Hepatocyte (in vitro differentiated cells): ENCODE results near the gene MAB21L1. TPM values are rescaled to one million over a fixed set of nuclear protein-coding genes. Genes with fewer than 3 reads are reported as not detected.

Source experiments
- DNase-seq: peaks from one replicate; pipeline ENCODE4 v3.0.0-alpha.2; 2016; ENCODE audit warnings: low spot score
- H2AFZ ChIP-seq: fragments of 200-600 bp; sonication (generic); 2 replicates; pipeline ENCODE4 v1.6.0; 2016; ENCODE audit warnings: antibody characterized with exemption, mild to moderate bottlenecking
- H3K27ac ChIP-seq: fragments of 200-600 bp; sonication (generic); 2 replicates; pipeline ENCODE4 v1.5.1; 2016; ENCODE audit warnings: mild to moderate bottlenecking
- H3K27me3 ChIP-seq: fragments of 200-600 bp; sonication (generic); 2 replicates; pipeline ENCODE4 v1.6.1; 2016
- H3K36me3 ChIP-seq: fragments of 200-600 bp; sonication (generic); replicated peaks from 2 replicates; pipeline ENCODE4 v1.5.1; 2016; ENCODE audit warnings: low read depth; ENCODE audit not compliant: insufficient read depth
- H3K4me1 ChIP-seq: fragments of 200-600 bp; sonication (generic); 2 replicates; pipeline ENCODE4 v1.5.1; 2016; ENCODE audit warnings: mild to moderate bottlenecking, moderate library complexity; ENCODE audit not compliant: insufficient read depth
- H3K4me2 ChIP-seq: fragments of 200-600 bp; sonication (generic); 2 replicates; pipeline ENCODE4 v1.6.0; 2016
- H3K4me3 ChIP-seq: fragments of 200-600 bp; sonication (generic); 2 replicates; pipeline ENCODE4 v1.5.1; 2016; ENCODE audit warnings: mild to moderate bottlenecking
- H3K79me2 ChIP-seq: fragments of 200-600 bp; sonication (generic); 2 replicates; pipeline ENCODE4 v1.6.0; 2017; ENCODE audit warnings: mild to moderate bottlenecking
- H3K9me2 ChIP-seq: fragments of 200-600 bp; sonication (generic); replicated peaks from 2 replicates; pipeline ENCODE4 v1.6.0; 2017; ENCODE audit warnings: mild to moderate bottlenecking; ENCODE audit not compliant: insufficient read depth
- H3K9me3 ChIP-seq: fragments of 200-600 bp; sonication (generic); 2 replicates; pipeline ENCODE4 v1.5.1; 2016; ENCODE audit warnings: low read depth, mild to moderate bottlenecking
- H4K20me1 ChIP-seq: fragments of 200-600 bp; sonication (generic); 2 replicates; pipeline ENCODE4 v1.6.0; 2016; ENCODE audit warnings: mild to moderate bottlenecking; ENCODE audit not compliant: insufficient read depth, poor library complexity, severe bottlenecking
- CTCF ChIP-seq: fragments of 200-600 bp; sonication (generic); IDR thresholded peaks from 2 replicates; pipeline ENCODE4 v1.5.1; 2016; ENCODE audit warnings: antibody characterized with exemption, mild to moderate bottlenecking; ENCODE audit not compliant: poor library complexity
- EZH2 ChIP-seq: fragments of 200-600 bp; sonication (generic); IDR thresholded peaks from 2 replicates; pipeline ENCODE4 v1.6.1; 2016; ENCODE audit warnings: antibody characterized with exemption, mild to moderate bottlenecking, borderline replicate concordance
- EZH2phosphoT487 ChIP-seq: fragments of 200-600 bp; sonication (generic); IDR thresholded peaks from one replicate; pipeline ENCODE4 v1.6.1; 2018; ENCODE audit warnings: antibody characterized with exemption, mild to moderate bottlenecking, low read depth, moderate library complexity; ENCODE audit not compliant: unreplicated experiment, severe bottlenecking
- WGBS: methylation state at CpG from one replicate; pipeline ENCODE4 v1.1.6; 2016; ENCODE audit warnings: low lambda C conversion rate; ENCODE audit errors: missing lambda C conversion rate; 5-methylcytosine and 5-hydroxymethylcytosine counted together
- polyA plus RNA-seq: library from polyadenylated mRNA; unstranded; fragments of >200 nt; fragmentation: Nextera tagmentation; extraction: Ambion mirVana; gene quantifications from 2 replicates; pipeline ENCODE4 v1.2.1, GENCODE V29; 2016
- total RNA-seq: library from RNA; depleted of rRNA; stranded (reverse); fragments of >200 nt; gene quantifications from 2 replicates; pipeline ENCODE4 v1.2.3, GENCODE V29; 2014

MAB21L1 gene
- total and polyA plus RNA-seq, 2 experiments from 2014 or later = 10.6 to 16.9 TPM

GRCh38 chr13:35465371-35465770 lies 11.1 kb downstream of the MAB21L1 start:
- DNase-seq = no peak
- 82% methylated on average over 3 of the region's 3 CpGs for WGBS

GRCh38 chr13:35460061-35460460 lies 16.4 kb downstream of the MAB21L1 start:
- H3K4me3 ChIP-seq = no peak overlapping the region
- H3K4me1 ChIP-seq = no peaks in the 10 kb centered on the region
- H3K9me2 ChIP-seq = no peaks in the 10 kb centered on the region
- H4K20me1 ChIP-seq = no peaks in the 10 kb centered on the region
- TF ChIP-seq CTCF (no peak), EZH2phosphoT487 (no peak), EZH2 (no peak)
- H3K27me3 ChIP-seq = no peaks in the 10 kb centered on the region
- H3K4me2 ChIP-seq = no peak overlapping the region
- no peaks in the 10 kb centered on the region for H3K79me2 ChIP-seq
- no peak for DNase-seq
- H3K9me3 ChIP-seq = no peaks in the 10 kb centered on the region
- no peak overlapping the region for H3K27ac ChIP-seq
- H3K36me3 ChIP-seq = no peaks in the 10 kb centered on the region
- no peak overlapping the region for H2AFZ ChIP-seq
- 44% methylated on average over 2 of the region's 2 CpGs for WGBS

More at GRCh38 chr13:35465371-35465770, 11.1 kb downstream of the MAB21L1 start:
- Histone ChIP-seq H3K36me3 (no peaks in the 10 kb centered on the region), H3K27ac (no peak overlapping the region), H2AFZ (no peak overlapping the region), H3K4me1 (no peaks in the 10 kb centered on the region), H3K27me3 (peaks cover 19% of the 10 kb centered on the region), H4K20me1 (no peaks in the 10 kb centered on the region), H3K9me3 (no peaks in the 10 kb centered on the region), H3K4me3 (no peak overlapping the region), H3K79me2 (peaks cover 2% of the 10 kb centered on the region), H3K9me2 (no peaks in the 10 kb centered on the region), H3K4me2 (no peak overlapping the region)
- TF ChIP-seq EZH2 = no peak
- no peak for TF ChIP-seq CTCF
- no peak for TF ChIP-seq EZH2phosphoT487

- Histone ChIP-seq H3K4me3 (no peak overlapping the region), H3K4me1 (no peaks in the 10 kb centered on the region), H3K79me2 (no peaks in the 10 kb centered on the region), H3K9me3 (no peaks in the 10 kb centered on the region), H3K27me3 (no peaks in the 10 kb centered on the region), H3K27ac (no peak overlapping the region), H4K20me1 (no peaks in the 10 kb centered on the region), H2AFZ (no peak overlapping the region), H3K4me2 (no peak overlapping the region), H3K36me3 (no peaks in the 10 kb centered on the region), H3K9me2 (no peaks in the 10 kb centered on the region)
- TF ChIP-seq EZH2 = no peak
- TF ChIP-seq EZH2phosphoT487 = no peak
- no peak for TF ChIP-seq CTCF
- WGBS = 100% methylated on average over 3 of the region's 3 CpGs
- DNase-seq = no peak
Measured at GRCh38 chr13:35457258-35457657, 19.2 kb downstream of the MAB21L1 start.

- Histone ChIP-seq H3K4me2 (no peak overlapping the region), H3K9me2 (no peaks in the 10 kb centered on the region), H3K4me1 (no peaks in the 10 kb centered on the region), H3K27me3 (no peaks in the 10 kb centered on the region), H3K9me3 (no peaks in the 10 kb centered on the region), H2AFZ (no peak overlapping the region), H3K27ac (no peak overlapping the region), H3K36me3 (no peaks in the 10 kb centered on the region), H3K4me3 (no peak overlapping the region), H3K79me2 (no peaks in the 10 kb centered on the region), H4K20me1 (no peaks in the 10 kb centered on the region)
- WGBS = 86% methylated on average over 1 of the region's 1 CpG
- no peak for TF ChIP-seq EZH2phosphoT487
- no peak for TF ChIP-seq EZH2
- TF ChIP-seq CTCF = no peak
- DNase-seq = no peak
Measured at GRCh38 chr13:35455022-35455421, 21.5 kb downstream of the MAB21L1 start.
